Prostate gland (tissue), 2 donors: ENCODE measurements around the gene PPFIA1.

Experiments used
- POLR2A ChIP-seq: fragments of 450-650 bp; IDR thresholded peaks from one replicate; pipeline ENCODE4 v1.6.1; 2016; ENCODE audit warnings: antibody characterized with exemption, mild to moderate bottlenecking
- POLR2AphosphoS5 ChIP-seq: sonication (generic); formaldehyde crosslinking; IDR thresholded peaks from one replicate; pipeline ENCODE4 v1.6.1; 2017; ENCODE audit warnings: antibody characterized with exemption
- TF ChIP-seq, protein P1 (sequence below), 4 experiments: fragments of 200-600 bp in 2 of 4; fragments of 450-650 bp in 2 of 4; sonication (generic) in 2 of 4; IDR thresholded peaks; 1 replicate in 3 of 4; 2 replicates in 1 of 4; pipeline ENCODE4 v1.5.1; 2016 to 2019; ENCODE audit warnings: antibody characterized with exemption in 4 of 4, mild to moderate bottlenecking in 2 of 4, moderate library complexity in 2 of 4

- TF ChIP-seq POLR2AphosphoS5 (no peak), POLR2A (no peak)
- TF ChIP-seq, protein P1, sequence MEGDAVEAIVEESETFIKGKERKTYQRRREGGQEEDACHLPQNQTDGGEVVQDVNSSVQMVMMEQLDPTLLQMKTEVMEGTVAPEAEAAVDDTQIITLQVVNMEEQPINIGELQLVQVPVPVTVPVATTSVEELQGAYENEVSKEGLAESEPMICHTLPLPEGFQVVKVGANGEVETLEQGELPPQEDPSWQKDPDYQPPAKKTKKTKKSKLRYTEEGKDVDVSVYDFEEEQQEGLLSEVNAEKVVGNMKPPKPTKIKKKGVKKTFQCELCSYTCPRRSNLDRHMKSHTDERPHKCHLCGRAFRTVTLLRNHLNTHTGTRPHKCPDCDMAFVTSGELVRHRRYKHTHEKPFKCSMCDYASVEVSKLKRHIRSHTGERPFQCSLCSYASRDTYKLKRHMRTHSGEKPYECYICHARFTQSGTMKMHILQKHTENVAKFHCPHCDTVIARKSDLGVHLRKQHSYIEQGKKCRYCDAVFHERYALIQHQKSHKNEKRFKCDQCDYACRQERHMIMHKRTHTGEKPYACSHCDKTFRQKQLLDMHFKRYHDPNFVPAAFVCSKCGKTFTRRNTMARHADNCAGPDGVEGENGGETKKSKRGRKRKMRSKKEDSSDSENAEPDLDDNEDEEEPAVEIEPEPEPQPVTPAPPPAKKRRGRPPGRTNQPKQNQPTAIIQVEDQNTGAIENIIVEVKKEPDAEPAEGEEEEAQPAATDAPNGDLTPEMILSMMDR (IDR thresholded peaks at IDR 0.05) = no peak
These were observed 42.2 kb downstream of the PPFIA1 start for GRCh38 chr11:70312401-70313357.
